ENCODE results near the gene VPS45.
"Not testable (repeated sequence)": the region's sequence is repeated elsewhere in the genome, so short reads cannot be mapped to it uniquely, and the experiment has no call there.

Gene VPS45

DNA sequence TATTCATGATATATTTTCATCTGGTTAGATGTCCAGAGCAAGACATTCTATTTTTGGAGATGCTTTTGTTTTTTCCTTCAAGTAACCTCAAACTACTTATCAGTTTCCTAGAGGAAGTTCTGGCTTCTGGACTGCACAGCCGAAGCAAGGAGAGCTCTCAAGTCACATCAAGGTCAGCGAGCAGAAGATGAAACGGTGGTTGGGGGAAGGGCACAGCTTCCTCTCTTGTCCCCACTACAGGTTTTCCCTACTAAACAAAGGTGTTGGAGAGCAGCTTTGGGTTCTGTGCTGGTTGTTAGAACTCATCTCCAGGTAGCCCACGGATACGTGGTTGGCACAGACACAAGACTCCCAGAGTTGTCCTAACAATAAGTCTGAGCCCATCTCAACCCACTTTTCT, 77.0 kb downstream of the VPS45 start:
- peak in 1 of 2 experiments; percentile 47 for DNase-seq (ENCODE audit: low read depth in 1 of 2, low spot score in 1 of 2)
- Histone ChIP-seq H3K27me3 (ENCODE audit: insufficient read depth, poor library complexity, severe bottlenecking) (no peaks in the 10 kb centered on the region), H3K4me3 (replicated peaks; ENCODE audit: insufficient read depth, low read length) (no peak overlapping the region), H3K27ac (replicated peaks) (no peak overlapping the region)
- TF ChIP-seq GABPA (IDR thresholded peaks at IDR 0.05; ENCODE audit: low read depth) (no peak), POLR2AphosphoS5 (IDR thresholded peaks at IDR 0.05; ENCODE audit: low read depth) (no peak), SPI1 (IDR thresholded peaks at IDR 0.05; ENCODE audit: borderline replicate concordance, low read depth) (peak; percentile 11; the same call in 1 of the 2 replicates)

DNA sequence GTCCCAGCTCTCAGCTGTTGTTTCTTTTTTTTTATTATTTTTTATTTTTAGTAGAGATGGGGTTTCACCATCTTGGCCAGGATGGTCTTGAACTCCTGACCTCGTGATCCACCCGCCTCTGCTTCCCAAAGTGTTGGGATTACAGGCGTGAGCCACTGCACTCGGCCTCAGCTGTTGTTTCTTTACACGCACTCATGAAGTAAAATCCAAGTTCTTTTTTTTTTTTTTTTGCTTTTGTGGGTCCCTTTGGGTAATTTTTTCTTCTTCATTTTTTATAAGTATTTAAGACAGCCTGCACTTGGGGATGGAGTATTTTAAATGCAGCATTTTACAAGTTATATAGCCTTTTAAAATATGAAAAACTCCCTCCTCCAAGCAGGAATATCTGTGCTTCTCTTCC, 78.4 kb downstream of the VPS45 start:
- H3K27me3 ChIP-seq (ENCODE audit: insufficient read depth, poor library complexity, severe bottlenecking); DNase-seq (ENCODE audit: low read depth in 1 of 2, low spot score in 1 of 2); H3K4me3 ChIP-seq (replicated peaks; ENCODE audit: insufficient read depth, low read length); H3K27ac ChIP-seq (replicated peaks): not testable (repeated sequence)

DNA sequence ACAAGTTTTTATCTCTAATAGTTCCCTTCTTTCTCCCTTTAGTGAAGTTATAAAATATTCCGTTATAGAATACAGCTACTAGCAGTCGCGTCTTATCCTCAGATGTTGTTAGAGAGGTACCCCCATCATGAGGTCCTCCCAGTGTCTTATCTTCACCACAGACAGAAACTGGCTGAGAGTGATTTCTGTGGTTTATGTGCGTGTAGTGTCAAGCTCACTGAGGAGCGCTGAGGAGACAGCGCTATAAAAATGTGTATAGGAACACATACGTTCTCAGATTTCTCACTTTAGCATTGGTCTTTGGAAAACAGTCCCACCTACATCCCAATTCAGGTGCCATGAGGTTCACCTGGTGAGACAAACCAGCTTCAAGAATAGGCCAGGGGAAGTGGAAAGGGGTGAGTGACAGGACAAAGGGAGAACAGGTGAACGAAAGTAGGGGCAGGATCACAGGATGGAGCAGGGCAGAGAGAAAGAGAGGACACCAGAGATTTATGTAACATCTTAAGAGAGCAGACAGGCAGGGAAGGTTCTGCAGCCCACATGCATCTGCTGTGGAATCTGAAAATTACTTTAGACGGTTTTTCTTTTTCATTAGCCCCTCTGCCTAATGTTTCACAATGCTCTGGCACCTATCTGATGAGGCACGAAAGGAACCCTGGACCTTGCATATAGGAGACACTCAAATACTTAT, 79.4 kb downstream of the VPS45 start:
- TF ChIP-seq POLR2AphosphoS5 (IDR thresholded peaks at IDR 0.05; ENCODE audit: low read depth) (no peak), GABPA (IDR thresholded peaks at IDR 0.05; ENCODE audit: low read depth) (no peak), SPI1 (IDR thresholded peaks at IDR 0.05; ENCODE audit: borderline replicate concordance, low read depth) (no peak)
- TF ChIP-seq, protein P1, sequence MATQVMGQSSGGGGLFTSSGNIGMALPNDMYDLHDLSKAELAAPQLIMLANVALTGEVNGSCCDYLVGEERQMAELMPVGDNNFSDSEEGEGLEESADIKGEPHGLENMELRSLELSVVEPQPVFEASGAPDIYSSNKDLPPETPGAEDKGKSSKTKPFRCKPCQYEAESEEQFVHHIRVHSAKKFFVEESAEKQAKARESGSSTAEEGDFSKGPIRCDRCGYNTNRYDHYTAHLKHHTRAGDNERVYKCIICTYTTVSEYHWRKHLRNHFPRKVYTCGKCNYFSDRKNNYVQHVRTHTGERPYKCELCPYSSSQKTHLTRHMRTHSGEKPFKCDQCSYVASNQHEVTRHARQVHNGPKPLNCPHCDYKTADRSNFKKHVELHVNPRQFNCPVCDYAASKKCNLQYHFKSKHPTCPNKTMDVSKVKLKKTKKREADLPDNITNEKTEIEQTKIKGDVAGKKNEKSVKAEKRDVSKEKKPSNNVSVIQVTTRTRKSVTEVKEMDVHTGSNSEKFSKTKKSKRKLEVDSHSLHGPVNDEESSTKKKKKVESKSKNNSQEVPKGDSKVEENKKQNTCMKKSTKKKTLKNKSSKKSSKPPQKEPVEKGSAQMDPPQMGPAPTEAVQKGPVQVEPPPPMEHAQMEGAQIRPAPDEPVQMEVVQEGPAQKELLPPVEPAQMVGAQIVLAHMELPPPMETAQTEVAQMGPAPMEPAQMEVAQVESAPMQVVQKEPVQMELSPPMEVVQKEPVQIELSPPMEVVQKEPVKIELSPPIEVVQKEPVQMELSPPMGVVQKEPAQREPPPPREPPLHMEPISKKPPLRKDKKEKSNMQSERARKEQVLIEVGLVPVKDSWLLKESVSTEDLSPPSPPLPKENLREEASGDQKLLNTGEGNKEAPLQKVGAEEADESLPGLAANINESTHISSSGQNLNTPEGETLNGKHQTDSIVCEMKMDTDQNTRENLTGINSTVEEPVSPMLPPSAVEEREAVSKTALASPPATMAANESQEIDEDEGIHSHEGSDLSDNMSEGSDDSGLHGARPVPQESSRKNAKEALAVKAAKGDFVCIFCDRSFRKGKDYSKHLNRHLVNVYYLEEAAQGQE (IDR thresholded peaks at IDR 0.05; ENCODE audit: insufficient replicate concordance, low read depth), result no peak
- TF ChIP-seq, protein P2, sequence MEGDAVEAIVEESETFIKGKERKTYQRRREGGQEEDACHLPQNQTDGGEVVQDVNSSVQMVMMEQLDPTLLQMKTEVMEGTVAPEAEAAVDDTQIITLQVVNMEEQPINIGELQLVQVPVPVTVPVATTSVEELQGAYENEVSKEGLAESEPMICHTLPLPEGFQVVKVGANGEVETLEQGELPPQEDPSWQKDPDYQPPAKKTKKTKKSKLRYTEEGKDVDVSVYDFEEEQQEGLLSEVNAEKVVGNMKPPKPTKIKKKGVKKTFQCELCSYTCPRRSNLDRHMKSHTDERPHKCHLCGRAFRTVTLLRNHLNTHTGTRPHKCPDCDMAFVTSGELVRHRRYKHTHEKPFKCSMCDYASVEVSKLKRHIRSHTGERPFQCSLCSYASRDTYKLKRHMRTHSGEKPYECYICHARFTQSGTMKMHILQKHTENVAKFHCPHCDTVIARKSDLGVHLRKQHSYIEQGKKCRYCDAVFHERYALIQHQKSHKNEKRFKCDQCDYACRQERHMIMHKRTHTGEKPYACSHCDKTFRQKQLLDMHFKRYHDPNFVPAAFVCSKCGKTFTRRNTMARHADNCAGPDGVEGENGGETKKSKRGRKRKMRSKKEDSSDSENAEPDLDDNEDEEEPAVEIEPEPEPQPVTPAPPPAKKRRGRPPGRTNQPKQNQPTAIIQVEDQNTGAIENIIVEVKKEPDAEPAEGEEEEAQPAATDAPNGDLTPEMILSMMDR (IDR thresholded peaks at IDR 0.05; ENCODE audit: insufficient read depth, low read length), result no peak
- Histone ChIP-seq H3K27me3 (ENCODE audit: insufficient read depth, poor library complexity, severe bottlenecking) (no peaks in the 10 kb centered on the region), H3K27ac (replicated peaks) (no peak overlapping the region), H3K4me3 (replicated peaks; ENCODE audit: insufficient read depth, low read length) (no peak overlapping the region)
- DNase-seq (ENCODE audit: low read depth in 1 of 2, low spot score in 1 of 2), result no peak

DNA sequence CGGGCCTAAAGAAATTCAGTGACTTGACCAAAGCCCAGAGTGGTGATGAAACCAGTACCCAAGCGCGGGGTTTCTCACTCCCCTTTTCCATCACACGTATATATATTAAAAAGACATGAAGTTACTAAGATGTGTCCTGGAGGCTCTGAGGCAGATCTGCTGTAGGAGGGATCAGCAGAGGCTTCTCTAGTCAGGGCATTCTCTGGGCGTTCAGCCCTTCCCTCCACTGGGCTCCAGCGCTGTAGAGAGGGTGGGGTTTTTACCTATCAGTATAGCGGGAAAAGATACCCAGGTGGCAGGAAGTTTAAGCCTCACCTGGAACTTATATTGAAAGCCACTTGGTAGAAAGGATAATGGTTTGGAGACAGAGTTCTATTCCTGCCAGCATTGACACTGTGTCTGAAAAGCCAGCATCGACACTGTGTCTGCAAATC, 81.3 kb downstream of the VPS45 start:
- TF ChIP-seq POLR2AphosphoS5 (IDR thresholded peaks at IDR 0.05; ENCODE audit: low read depth) (no peak), SPI1 (IDR thresholded peaks at IDR 0.05; ENCODE audit: borderline replicate concordance, low read depth) (no peak), GABPA (IDR thresholded peaks at IDR 0.05; ENCODE audit: low read depth) (no peak)
- TF ChIP-seq, protein P2 (IDR thresholded peaks at IDR 0.05; ENCODE audit: insufficient read depth, low read length), result no peak
- TF ChIP-seq, protein P1 (IDR thresholded peaks at IDR 0.05; ENCODE audit: insufficient replicate concordance, low read depth), result no peak
- H3K27ac ChIP-seq (replicated peaks), result peak overlapping the region; percentile 50; the same call in 1 of the 2 replicates
- DNase-seq (ENCODE audit: low read depth in 1 of 2, low spot score in 1 of 2), result no peak
- no peaks in the 10 kb centered on the region for H3K27me3 ChIP-seq (ENCODE audit: insufficient read depth, poor library complexity, severe bottlenecking)
- no peak overlapping the region for H3K4me3 ChIP-seq (replicated peaks; ENCODE audit: insufficient read depth, low read length)
